Lung (tissue), 12 donors: ENCODE data around the gene RCSD1. TPM values are rescaled to one million over a fixed set of nuclear protein-coding genes. Genes with fewer than 3 reads are reported as not detected.

Source experiments
- ATAC-seq: fragments of 200-7000 bp; cut with Tn5 transposase; one replicate; pipeline ENCODE4 v1.9.1; 2020; ENCODE audit warnings: moderate number of reproducible peaks; ENCODE audit not compliant: insufficient read depth, low FRiP score
- DNase-seq, 3 donors: peaks; one replicate each; pipeline ENCODE4 v3.0.0-alpha.2; 2013 to 2017
- H3K27ac ChIP-seq, 2 donors: one replicate each; pipeline ENCODE4 v1.5.1; 2013; ENCODE audit warnings: mild to moderate bottlenecking in 2 of 2, moderate library complexity in 2 of 2, control low read depth in 1 of 2, inconsistent platforms in 1 of 2, low read depth in 1 of 2, low read length in 1 of 2
- H3K27me3 ChIP-seq, 3 donors: one replicate each; pipeline ENCODE4 v1.5.1; 2013; ENCODE audit warnings: low read length in 2 of 3; ENCODE audit not compliant: control insufficient read depth in 3 of 3, insufficient read depth in 3 of 3
- H3K36me3 ChIP-seq, 4 donors: one replicate each; pipeline ENCODE4 v1.5.1; 2013; ENCODE audit warnings: low read length in 4 of 4, mild to moderate bottlenecking in 1 of 4, moderate library complexity in 1 of 4; ENCODE audit not compliant: control insufficient read depth in 4 of 4, insufficient read depth in 4 of 4
- H3K4me1 ChIP-seq, 5 donors: one replicate each; pipeline ENCODE4 v1.5.1; 2013; ENCODE audit warnings: low read length in 5 of 5, mild to moderate bottlenecking in 2 of 5, moderate library complexity in 1 of 5; ENCODE audit not compliant: control insufficient read depth in 5 of 5, insufficient read depth in 5 of 5
- H3K4me3 ChIP-seq: one replicate; pipeline ENCODE4 v1.5.1; 2013; ENCODE audit warnings: mild to moderate bottlenecking, control low read depth, moderate library complexity
- H3K9ac ChIP-seq, 2 donors: one replicate each; pipeline ENCODE4 v1.5.1; 2013; ENCODE audit warnings: low read length in 2 of 2, control low read depth in 1 of 2; ENCODE audit not compliant: insufficient read depth in 1 of 2
- H3K9me3 ChIP-seq, 4 donors: one replicate each; pipeline ENCODE4 v1.5.1; 2013; ENCODE audit warnings: low read length in 3 of 4, mild to moderate bottlenecking in 1 of 4, moderate library complexity in 1 of 4; ENCODE audit not compliant: control insufficient read depth in 4 of 4, insufficient read depth in 3 of 4
- CTCF ChIP-seq: IDR thresholded peaks from 2 replicates; pipeline ENCODE4 v1.5.1; 2012; ENCODE audit warnings: mild to moderate bottlenecking; ENCODE audit errors: control extremely low read depth, extremely low read depth
- WGBS, 2 donors: extraction: QIAGEN DNeasy Blood & Tissue Kit; methylation state at CpG; one replicate each; pipeline ENCODE4 v1.1.7; 2013; 5-methylcytosine and 5-hydroxymethylcytosine counted together
- polyA plus RNA-seq, 2 donors: library from polyadenylated mRNA; stranded (reverse); fragments of 200-250 nt; gene quantifications; one replicate each; pipeline ENCODE4 v1.2.1, GENCODE V29; 2013
- total RNA-seq, 2 donors: library from RNA; depleted of rRNA in 1 of 2; stranded (reverse); fragments of >200 nt in 1 of 2; gene quantifications; one replicate each; pipeline ENCODE4 v1.2.1, GENCODE V29; 2014 to 2021
- donor health status: control.
- donor health status: control.
- donor health status: Bipolar disorder and iron deficiency.
- donor health status: healthy.
- donor health status: DM: yes; HTN: yes; CAD: no.

RCSD1 gene
- total and polyA plus RNA-seq, 4 donors: 7.6 to 29.4 (median 23.8) TPM

- Histone ChIP-seq H3K4me1 (peaks cover 0 to 27% (median 0%) of the 10 kb centered on the region in 5 donors), H3K9me3 (no peaks in the 10 kb centered on the region), H3K4me3 (no peak overlapping the region), H3K36me3 (peaks cover 0 to 5% (median 0%) of the 10 kb centered on the region in 4 donors), H3K27me3 (no peaks in the 10 kb centered on the region), H3K9ac (no peak overlapping the region), H3K27ac (peak overlapping the region in 1 of 2 donors; percentile 71)
- no peak for ATAC-seq
- no peak for TF ChIP-seq CTCF
- WGBS, 2 donors: 57 to 59% methylated on average over 5 of the region's 5 CpGs
- no peak for DNase-seq
These were observed 51.5 kb downstream of the RCSD1 start for GRCh38 chr1:167681451-167682098.

- WGBS, 2 donors: 65 to 78% methylated on average over 6 of the region's 6 CpGs
- no peaks in the 10 kb centered on the region for H3K27me3 ChIP-seq
- peak overlapping the region; percentile 41 to 46 for H3K27ac ChIP-seq
- peaks cover 0 to 22% (median 0%) of the 10 kb centered on the region in 5 donors for H3K4me1 ChIP-seq
- no peaks in the 10 kb centered on the region for H3K9me3 ChIP-seq
- TF ChIP-seq CTCF: no peak
- ATAC-seq (no peak), DNase-seq (no peak)
- no peak overlapping the region for H3K4me3 ChIP-seq
- no peak overlapping the region for H3K9ac ChIP-seq
- H3K36me3 ChIP-seq: peaks cover 0 to 5% (median 0%) of the 10 kb centered on the region in 4 donors
These were observed 53.2 kb downstream of the RCSD1 start for GRCh38 chr1:167683226-167683625.

- ATAC-seq (peak; percentile 81), DNase-seq (no peak)
- Histone ChIP-seq H3K27ac (peak overlapping the region; percentile 41 to 46), H3K9ac (no peak overlapping the region), H3K4me1 (peaks cover 0 to 20% (median 0%) of the 10 kb centered on the region in 5 donors), H3K4me3 (no peak overlapping the region), H3K27me3 (no peaks in the 10 kb centered on the region), H3K36me3 (peaks cover 0 to 5% (median 0%) of the 10 kb centered on the region in 4 donors), H3K9me3 (no peaks in the 10 kb centered on the region)
- no peak for TF ChIP-seq CTCF
- 59 to 67% methylated on average over 15 of the region's 15 CpGs for WGBS, 2 donors
These were observed 53.8 kb downstream of the RCSD1 start for GRCh38 chr1:167683641-167684502.
